ENCODE results near the gene CYP3A7. TPM values are rescaled to one million over a fixed set of nuclear protein-coding genes. Genes with fewer than 3 reads are reported as not detected.

CYP3A7 gene
- total and polyA plus RNA-seq, 2 of the 13 experiments (the other 11 are each of a cell fraction or from before 2014, with no cell fraction given) = 5.8 to 6.4 TPM

- H2AFZ ChIP-seq (ENCODE audit: low read length) = no peak overlapping the region
- H3K36me3 ChIP-seq (replicated peaks in 1 of 2; ENCODE audit: control insufficient read depth in 1 of 2, insufficient read depth in 2 of 2, low read length in 2 of 2) = no peaks in the 10 kb centered on the region
- ChIA-PET CTCF (ENCODE audit: low intra/inter-chr PET ratio, low total read pairs) (no interaction called here), POLR2A (no interaction called here)
- intact Hi-C loops (cut with micrococcal nuclease; ENCODE audit: unreplicated experiment) = no loop called here
- WGBS (ENCODE audit: low lambda C conversion rate) = 80% methylated on average over 5 of the region's 5 CpGs
- no peak for DNase-seq (ENCODE audit: low spot score)
- no peak overlapping the region for H3K27ac ChIP-seq (ENCODE audit: extremely low read length, insufficient read depth, low read length)
- no peaks in the 10 kb centered on the region for H4K20me1 ChIP-seq (ENCODE audit: insufficient read depth, low read length)
- no peak for FAIRE-seq
- no peaks in the 10 kb centered on the region for H3K79me2 ChIP-seq (ENCODE audit: insufficient read depth, low read length)
- no peak overlapping the region for H3K9ac ChIP-seq (ENCODE audit: insufficient read depth, low read depth, low read length)
- in situ Hi-C loops (cut with HindIII; ENCODE audit: extremely low pct_ligation_motif_present, low pct_unique_long_range_greater_than_20kb) = no loop called here
- no peak overlapping the region for H3K4me3 ChIP-seq (replicated peaks in 1 of 3; ENCODE audit: insufficient read depth in 1 of 3, low read depth in 2 of 3, low read length in 3 of 3)
- H3K9me3 ChIP-seq (ENCODE audit: low read length) = no peaks in the 10 kb centered on the region
- TF ChIP-seq ZNF224 (CRISPR knock-in tag; IDR thresholded peaks at IDR 0.05) = no peak
- no peak for TF ChIP-seq ZNF331 (CRISPR knock-in tag; IDR thresholded peaks at IDR 0.05)
- TF ChIP-seq ZNF18 (CRISPR knock-in tag; IDR thresholded peaks at IDR 0.05; ENCODE audit: insufficient replicate concordance) = no peak
- TF ChIP-seq KLF9 (CRISPR knock-in tag; IDR thresholded peaks at IDR 0.05; ENCODE audit: low read depth) = no peak
- TF ChIP-seq DBP (CRISPR knock-in tag; IDR thresholded peaks at IDR 0.05; ENCODE audit: not compliant biosample characterization) = no peak
- TF ChIP-seq, protein P1, sequence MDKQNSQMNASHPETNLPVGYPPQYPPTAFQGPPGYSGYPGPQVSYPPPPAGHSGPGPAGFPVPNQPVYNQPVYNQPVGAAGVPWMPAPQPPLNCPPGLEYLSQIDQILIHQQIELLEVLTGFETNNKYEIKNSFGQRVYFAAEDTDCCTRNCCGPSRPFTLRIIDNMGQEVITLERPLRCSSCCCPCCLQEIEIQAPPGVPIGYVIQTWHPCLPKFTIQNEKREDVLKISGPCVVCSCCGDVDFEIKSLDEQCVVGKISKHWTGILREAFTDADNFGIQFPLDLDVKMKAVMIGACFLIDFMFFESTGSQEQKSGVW (CRISPR knock-in tag; IDR thresholded peaks at IDR 0.05; ENCODE audit: borderline replicate concordance) = no peak
- no peak for TF ChIP-seq PLRG1 (conservative IDR thresholded peaks at IDR 0.05)
- no peak for TF ChIP-seq ZSCAN25 (CRISPR knock-in tag; IDR thresholded peaks at IDR 0.05)
- TF ChIP-seq E2F5 (CRISPR knock-in tag; conservative IDR thresholded peaks at IDR 0.05) = no peak
- TF ChIP-seq PITX1 (CRISPR knock-in tag; IDR thresholded peaks at IDR 0.05) = no peak
- TF ChIP-seq REXO4 (CRISPR knock-in tag; IDR thresholded peaks at IDR 0.05; ENCODE audit: borderline replicate concordance) = no peak
- TF ChIP-seq ASH2L (IDR thresholded peaks at IDR 0.05; ENCODE audit: insufficient read length, low read depth, low read length) = no peak
- no TSS peak for BruUV-seq (replicated peaks)
- H3K27me3 ChIP-seq (ENCODE audit: control insufficient read depth in 1 of 2, insufficient read depth in 2 of 2, low read length in 2 of 2) = no peaks in the 10 kb centered on the region
- H3K4me1 ChIP-seq (ENCODE audit: insufficient read depth, low read length) = peaks cover 22% of the 10 kb centered on the region
- H3K4me2 ChIP-seq (ENCODE audit: low read depth, low read length) = no peak overlapping the region
- no peak for ATAC-seq
Measured at GRCh38 chr7:99778880-99779279, 43.9 kb upstream of the CYP3A7 start.
